IMR-90 (cell line): ENCODE results near the gene BPTF.

Source experiments
- BHLHE40 ChIP-seq: fragments of 150-350 bp; IDR thresholded peaks from 2 replicates; pipeline ENCODE4 v1.6.1; 2016; ENCODE audit warnings: mild to moderate bottlenecking, low read depth, low read length
- CEBPB ChIP-seq: IDR thresholded peaks from 2 replicates; pipeline ENCODE4 v1.6.1; 2012; ENCODE audit warnings: low read depth, low read length, improper control_type of control experiment
- CHD1 ChIP-seq: IDR thresholded peaks from 2 replicates; pipeline ENCODE4 v1.6.1; 2012; ENCODE audit warnings: low read depth, low read length, improper control_type of control experiment
- CTCF ChIP-seq: conservative IDR thresholded peaks from 2 replicates; pipeline ENCODE4 v1.5.1; 2012; ENCODE audit warnings: mild to moderate bottlenecking, low read depth, low read length, improper control_type of control experiment
- POLR2A ChIP-seq: IDR thresholded peaks from 2 replicates; pipeline ENCODE4 v1.6.1; 2012; ENCODE audit warnings: mild to moderate bottlenecking, low read depth, low read length
- RAD21 ChIP-seq: IDR thresholded peaks from 2 replicates; pipeline ENCODE4 v1.6.1; 2012; ENCODE audit warnings: low read length, improper control_type of control experiment
- RCOR1 ChIP-seq: IDR thresholded peaks from 2 replicates; pipeline ENCODE4 v1.6.1; 2012; ENCODE audit warnings: mild to moderate bottlenecking, low read length, improper control_type of control experiment; ENCODE audit not compliant: insufficient replicate concordance
- RFX5 ChIP-seq: IDR thresholded peaks from 2 replicates; pipeline ENCODE4 v1.8.0; 2012; ENCODE audit warnings: low read depth, mild to moderate bottlenecking, low read length, moderate library complexity
- USF2 ChIP-seq: fragments of 150-350 bp; IDR thresholded peaks from 2 replicates; pipeline ENCODE4 v1.6.1; 2017; ENCODE audit warnings: mild to moderate bottlenecking, antibody characterized with exemption, low read length, low read depth

DNA sequence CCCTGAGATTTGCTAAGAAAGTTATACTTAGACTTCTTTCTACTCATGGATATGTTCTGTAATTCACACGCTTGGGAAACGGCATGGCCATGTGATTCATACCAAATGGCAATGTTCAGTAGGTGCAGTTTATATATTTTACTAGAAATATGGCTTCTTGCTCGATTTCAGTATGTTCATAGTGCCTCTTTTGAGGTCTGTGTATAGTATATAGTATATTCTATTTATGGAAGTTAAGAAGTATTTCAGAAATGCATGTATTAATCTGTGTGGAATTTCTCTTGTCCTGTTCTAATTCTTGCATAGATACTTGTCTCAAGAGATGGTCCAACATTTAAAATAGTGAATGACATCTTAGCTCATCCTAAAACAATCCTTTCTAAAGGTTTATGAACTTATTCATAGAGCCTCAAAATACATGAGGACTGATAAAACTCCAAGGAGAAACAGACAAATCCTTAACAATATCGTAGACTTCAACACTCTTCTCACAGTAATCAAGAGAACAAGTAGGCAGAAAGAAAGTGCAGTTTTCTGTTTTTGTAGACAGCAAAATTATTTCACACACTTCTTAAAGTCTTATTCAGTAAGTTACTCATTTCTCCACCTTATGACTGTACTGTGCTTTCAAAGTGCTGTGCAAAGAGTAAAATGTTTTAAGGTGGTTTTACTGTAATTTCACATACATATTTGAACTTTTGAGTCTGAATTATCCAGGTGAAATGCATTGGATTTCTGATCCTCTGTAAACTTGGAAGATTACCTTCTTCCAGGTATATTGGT is 11.1 kb downstream of the BPTF start:
- TF ChIP-seq RFX5, result no peak
- TF ChIP-seq CHD1, result no peak
- no peak for TF ChIP-seq RCOR1
- TF ChIP-seq CTCF, result no peak
- no peak for TF ChIP-seq POLR2A
- no peak for TF ChIP-seq CEBPB
- TF ChIP-seq USF2, result 0 out of 2 replicates have a peak, but pooled peaks have one; percentile 42
- TF ChIP-seq BHLHE40, result no peak
- no peak for TF ChIP-seq RAD21
